Activated CD4-positive, alpha-beta memory T cell treated with anti-CD3 and anti-CD28 coated beads for 36 hours (primary cell): ENCODE results near the gene SLC35F1. TPM values are rescaled to one million over a fixed set of nuclear protein-coding genes. Genes with fewer than 3 reads are reported as not detected.
A peak's percentile ranks its signal among the peaks of the same experiment; 100 is the strongest.

Experiments
- CTCF ChIA-PET: fragments of 350-600 bp; sonication (Branson Sonifier 250); formaldehyde crosslinking; loops from one replicate; lab custom pipeline; 2021; ENCODE audit warnings: antibody characterized with exemption, inconsistent platforms; lab: Charles Lee
- POLR2A ChIA-PET: fragments of 350-600 bp; sonication (Branson Sonifier 250); formaldehyde crosslinking; loops from one replicate; lab custom pipeline; 2021; ENCODE audit warnings: antibody characterized with exemption; lab: Charles Lee
- DNase-seq: peaks from one replicate; pipeline ENCODE4 v3.0.0-alpha.2; 2020
- H3K27ac Mint-ChIP-seq: one replicate; pipeline ENCODE4 v1.8.0; 2021; ENCODE audit warnings: mixed read lengths
- H3K27me3 Mint-ChIP-seq: one replicate; pipeline ENCODE4 v1.8.0; 2021; ENCODE audit warnings: mixed read lengths
- H3K36me3 Mint-ChIP-seq: one replicate; pipeline ENCODE4 v1.8.0; 2021; ENCODE audit warnings: mixed read lengths
- H3K4me1 Mint-ChIP-seq: one replicate; pipeline ENCODE4 v1.8.0; 2021; ENCODE audit warnings: low read depth, mixed read lengths
- H3K4me3 Mint-ChIP-seq: one replicate; pipeline ENCODE4 v1.8.0; 2021; ENCODE audit warnings: mild to moderate bottlenecking, mixed read lengths
- H3K9me3 Mint-ChIP-seq: one replicate; pipeline ENCODE4 v1.8.0; 2021; ENCODE audit warnings: mixed read lengths
- intact Hi-C: fragments of 100-400 bp; cut with micrococcal nuclease; formaldehyde crosslinking; loops from one replicate; pipeline ENCODE4 v1.15.1; 2023
- total RNA-seq, 2 experiments: library from RNA; stranded (reverse); gene quantifications; one replicate each; pipeline ENCODE4 v1.2.3, GENCODE V29; 2021

The SLC35F1 gene
- total RNA-seq, 2 experiments from 2014 or later, result 0.14 to 0.19 TPM

DNA sequence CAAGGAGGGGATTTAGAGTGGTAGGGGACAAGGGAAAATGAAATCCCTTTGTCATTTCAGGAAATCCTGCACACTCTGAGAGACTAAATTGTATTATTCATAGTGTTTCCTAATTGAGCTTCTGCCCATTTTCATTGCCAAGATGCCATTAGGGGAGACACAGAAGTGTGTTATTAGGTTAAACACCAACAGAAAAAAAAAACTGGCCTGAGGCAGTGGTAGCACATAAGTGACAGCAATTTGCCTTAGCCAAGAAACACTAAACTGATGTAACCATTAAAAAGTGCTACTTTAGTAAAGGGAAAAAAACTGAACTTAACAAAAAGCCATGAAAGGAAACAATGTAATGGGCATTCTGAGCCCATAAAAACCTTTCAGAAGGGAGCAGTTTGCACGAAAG lies 370.6 kb downstream of the SLC35F1 start:
- H3K4me1 Mint-ChIP-seq, result peaks cover 3% of the 10 kb centered on the region
- H3K27ac Mint-ChIP-seq, result no peak overlapping the region
- H3K9me3 Mint-ChIP-seq, result no peaks in the 10 kb centered on the region
- intact Hi-C loops, result no loop called here
- CTCF ChIA-PET, result interaction anchor here (0.7 kb wide), 1 partner anchor 255 kb away, joined by 3 read pairs; no protein-coding TSS in a partner anchor
- POLR2A ChIA-PET, result no interaction called here
- no peaks in the 10 kb centered on the region for H3K36me3 Mint-ChIP-seq
- H3K4me3 Mint-ChIP-seq, result no peak overlapping the region
- H3K27me3 Mint-ChIP-seq, result peaks cover 12% of the 10 kb centered on the region
- no peak for DNase-seq

- no peaks in the 10 kb centered on the region for H3K9me3 Mint-ChIP-seq
- H3K4me3 Mint-ChIP-seq, result no peak overlapping the region
- CTCF ChIA-PET, result no interaction called here
- H3K36me3 Mint-ChIP-seq, result no peaks in the 10 kb centered on the region
- no peaks in the 10 kb centered on the region for H3K4me1 Mint-ChIP-seq
- no peak for DNase-seq
- POLR2A ChIA-PET, result no interaction called here
- no peak overlapping the region for H3K27ac Mint-ChIP-seq
- intact Hi-C loops, result loop anchor here (5.0 to 10.0 kb wide), 3 partner anchors 205 to 832 kb away; no protein-coding TSS in a partner anchor
- H3K27me3 Mint-ChIP-seq, result peaks cover 4% of the 10 kb centered on the region
Measured at GRCh38 chr6:118280210-118280609, 373.1 kb downstream of the SLC35F1 start.

DNA sequence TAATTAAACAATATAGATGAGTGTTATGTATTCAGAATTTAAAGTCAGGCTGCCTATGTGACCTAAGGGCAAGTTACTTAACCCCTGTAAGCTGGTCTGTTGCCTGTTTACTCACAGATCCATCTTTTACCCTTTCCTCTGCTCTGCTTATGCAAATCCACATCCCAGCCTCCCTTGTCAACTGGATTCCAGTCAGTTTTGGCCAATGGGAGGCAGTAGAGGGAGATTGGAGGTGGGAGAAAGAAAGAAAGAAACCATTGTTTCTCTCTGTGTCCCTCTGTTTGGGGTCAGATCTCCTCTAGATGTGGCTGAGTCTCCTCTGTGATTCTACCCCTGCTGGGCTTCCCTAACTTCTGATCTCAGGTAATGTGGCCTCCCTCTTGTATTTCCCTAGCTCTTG lies 374.2 kb downstream of the SLC35F1 start:
- H3K27me3 Mint-ChIP-seq, result no peaks in the 10 kb centered on the region
- POLR2A ChIA-PET, result no interaction called here
- no peaks in the 10 kb centered on the region for H3K4me1 Mint-ChIP-seq
- H3K36me3 Mint-ChIP-seq, result no peaks in the 10 kb centered on the region
- DNase-seq, result no peak
- no peak overlapping the region for H3K27ac Mint-ChIP-seq
- no peak overlapping the region for H3K4me3 Mint-ChIP-seq
- no peaks in the 10 kb centered on the region for H3K9me3 Mint-ChIP-seq
- CTCF ChIA-PET, result interaction anchor here (0.6 to 1.2 kb wide), 2 partner anchors 268 to 1286 kb away, joined by 3 to 4 read pairs; no protein-coding TSS in a partner anchor
- intact Hi-C loops, result loop anchor here (5.0 to 10.0 kb wide), 3 partner anchors 204 to 831 kb away; no protein-coding TSS in a partner anchor

GRCh38 chr6:118283766-118284165 lies 376.7 kb downstream of the SLC35F1 start:
- H3K27me3 Mint-ChIP-seq, result no peaks in the 10 kb centered on the region
- no peaks in the 10 kb centered on the region for H3K9me3 Mint-ChIP-seq
- POLR2A ChIA-PET, result no interaction called here
- H3K27ac Mint-ChIP-seq, result no peak overlapping the region
- no peak overlapping the region for H3K4me3 Mint-ChIP-seq
- intact Hi-C loops, result loop anchor here (1.0 to 10.0 kb wide), 6 partner anchors 201 to 829 kb away; no protein-coding TSS in a partner anchor
- DNase-seq, result peak; percentile 39
- no peaks in the 10 kb centered on the region for H3K36me3 Mint-ChIP-seq
- no peaks in the 10 kb centered on the region for H3K4me1 Mint-ChIP-seq
- CTCF ChIA-PET, result interaction anchor here (0.6 to 1.5 kb wide), 8 partner anchors 9 to 827 kb away, joined by 3 read pairs; no protein-coding TSS in a partner anchor

DNA sequence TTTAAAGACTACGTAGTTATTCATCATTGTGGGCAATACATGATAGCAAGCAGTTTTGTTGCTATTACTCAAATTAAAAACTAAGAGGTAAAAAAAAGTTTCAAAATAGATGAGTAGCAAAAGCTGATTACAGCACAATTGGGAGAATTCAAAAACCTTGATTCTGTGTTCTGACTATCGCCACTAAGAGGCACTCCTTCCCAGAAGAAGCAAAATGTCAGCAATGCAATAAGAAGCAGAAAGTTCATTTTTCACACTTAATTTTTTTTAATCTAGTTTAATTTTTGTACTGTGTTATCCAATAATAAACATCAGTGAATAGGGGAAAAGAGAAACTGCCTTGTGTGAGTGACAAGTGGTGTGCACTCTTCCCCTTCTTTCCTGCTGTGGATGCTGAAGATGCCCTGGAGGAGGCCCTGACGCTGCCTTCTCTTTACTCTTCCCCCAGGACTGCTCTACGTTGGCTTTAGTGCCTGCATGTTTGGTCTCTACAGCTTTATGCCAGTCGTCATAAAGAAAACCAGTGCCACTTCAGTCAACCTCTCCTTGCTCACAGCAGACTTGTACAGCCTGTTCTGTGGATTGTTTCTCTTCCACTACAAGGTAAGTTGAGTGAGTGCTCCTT lies 377.8 kb downstream of the SLC35F1 start:
- H3K4me1 Mint-ChIP-seq, result no peaks in the 10 kb centered on the region
- POLR2A ChIA-PET, result no interaction called here
- no peaks in the 10 kb centered on the region for H3K27me3 Mint-ChIP-seq
- DNase-seq, result no peak
- CTCF ChIA-PET, result interaction anchor here (0.7 to 1.4 kb wide), 6 partner anchors 250 to 296 kb away, joined by 3 to 4 read pairs (median 3); no protein-coding TSS in a partner anchor
- H3K36me3 Mint-ChIP-seq, result no peaks in the 10 kb centered on the region
- no peak overlapping the region for H3K27ac Mint-ChIP-seq
- no peak overlapping the region for H3K4me3 Mint-ChIP-seq
- intact Hi-C loops, result loop anchor here (1.0 to 10.0 kb wide), 5 partner anchors 200 to 827 kb away; no protein-coding TSS in a partner anchor
- H3K9me3 Mint-ChIP-seq, result no peaks in the 10 kb centered on the region

- H3K4me1 Mint-ChIP-seq, result no peaks in the 10 kb centered on the region
- ChIA-PET CTCF (interaction anchor here (0.9 to 1.9 kb wide), 3 partner anchors 294 to 825 kb away, joined by 4 to 6 read pairs (median 4); no protein-coding TSS in a partner anchor), POLR2A (no interaction called here)
- no peaks in the 10 kb centered on the region for H3K9me3 Mint-ChIP-seq
- no peak overlapping the region for H3K27ac Mint-ChIP-seq
- intact Hi-C loops, result loop anchor here (2.0 to 10.0 kb wide), 2 partner anchors 199 to 515 kb away; no protein-coding TSS in a partner anchor
- DNase-seq, result no peak
- no peaks in the 10 kb centered on the region for H3K36me3 Mint-ChIP-seq
- H3K4me3 Mint-ChIP-seq, result no peak overlapping the region
- no peaks in the 10 kb centered on the region for H3K27me3 Mint-ChIP-seq
Measured at GRCh38 chr6:118285791-118286190, 378.7 kb downstream of the SLC35F1 start.

DNA sequence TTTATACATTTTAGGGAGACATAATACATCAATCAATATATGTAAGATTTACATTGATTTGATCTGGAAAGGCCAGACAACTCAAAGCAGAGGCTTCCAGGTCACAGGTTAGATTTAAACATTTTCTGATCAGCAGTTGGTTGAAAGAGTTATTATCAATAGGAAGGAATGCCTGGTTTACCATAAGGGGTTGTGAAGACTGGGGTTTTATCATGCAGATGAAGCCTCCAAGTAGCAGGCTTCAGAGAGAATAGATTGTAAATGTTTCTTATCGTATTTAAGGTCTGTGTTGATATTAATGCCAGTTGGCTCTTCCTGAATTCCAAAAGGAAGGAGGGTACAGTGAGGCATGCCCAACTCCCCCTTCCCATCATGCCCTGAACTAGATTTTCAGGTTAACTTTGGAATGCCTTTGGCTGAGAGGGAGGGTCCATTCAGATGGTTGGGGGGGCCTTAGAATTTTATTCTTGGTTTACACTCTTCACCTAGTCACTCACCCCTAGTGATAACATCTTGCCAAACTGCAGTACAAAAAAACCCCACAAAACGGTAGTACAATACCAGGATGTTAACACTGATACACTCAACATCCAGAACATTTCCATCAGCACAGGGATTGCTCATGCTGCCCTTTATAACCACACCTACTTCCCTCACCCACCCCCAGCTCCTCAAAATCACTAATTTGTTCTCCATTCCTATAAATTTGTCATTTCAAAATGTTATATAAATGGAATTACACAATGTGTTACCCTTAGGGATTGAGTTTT lies 381.5 kb downstream of the SLC35F1 start:
- DNase-seq, result no peak
- Mint-ChIP-seq H3K27ac (no peak overlapping the region), H3K4me3 (no peak overlapping the region), H3K9me3 (no peaks in the 10 kb centered on the region), H3K36me3 (no peaks in the 10 kb centered on the region), H3K4me1 (no peaks in the 10 kb centered on the region), H3K27me3 (no peaks in the 10 kb centered on the region)
- intact Hi-C loops, result loop anchor here (10.0 kb wide), 1 partner anchor 196 kb away; no protein-coding TSS in a partner anchor
- POLR2A ChIA-PET, result no interaction called here
- CTCF ChIA-PET, result no interaction called here

DNA sequence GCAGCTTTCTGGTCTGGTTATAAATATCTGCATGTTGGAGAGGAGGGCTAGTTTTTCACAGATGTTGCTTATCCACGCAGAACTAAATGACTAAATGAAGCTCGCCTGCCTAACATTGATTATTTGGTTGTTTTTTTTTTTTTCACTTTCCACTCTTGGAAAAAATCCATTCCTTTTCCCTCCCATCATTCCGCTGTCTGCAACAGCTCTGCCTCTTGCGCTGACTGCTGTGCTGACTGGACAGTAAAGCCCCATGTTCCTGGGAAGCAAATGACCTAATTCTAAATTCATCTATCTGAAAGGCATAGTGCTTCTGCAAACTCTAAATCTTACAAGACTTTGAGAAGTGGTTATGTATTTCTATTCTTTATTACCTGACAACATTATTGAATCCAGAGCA lies 385.5 kb downstream of the SLC35F1 start:
- H3K27me3 Mint-ChIP-seq, result peaks cover 3% of the 10 kb centered on the region
- H3K27ac Mint-ChIP-seq, result no peak overlapping the region
- CTCF ChIA-PET, result interaction anchor here (0.7 kb wide), 1 partner anchor 9 kb away, joined by 3 read pairs; no protein-coding TSS in a partner anchor
- intact Hi-C loops, result no loop called here
- no peaks in the 10 kb centered on the region for H3K4me1 Mint-ChIP-seq
- DNase-seq, result no peak
- H3K36me3 Mint-ChIP-seq, result no peaks in the 10 kb centered on the region
- H3K4me3 Mint-ChIP-seq, result no peak overlapping the region
- POLR2A ChIA-PET, result no interaction called here
- no peaks in the 10 kb centered on the region for H3K9me3 Mint-ChIP-seq

DNA sequence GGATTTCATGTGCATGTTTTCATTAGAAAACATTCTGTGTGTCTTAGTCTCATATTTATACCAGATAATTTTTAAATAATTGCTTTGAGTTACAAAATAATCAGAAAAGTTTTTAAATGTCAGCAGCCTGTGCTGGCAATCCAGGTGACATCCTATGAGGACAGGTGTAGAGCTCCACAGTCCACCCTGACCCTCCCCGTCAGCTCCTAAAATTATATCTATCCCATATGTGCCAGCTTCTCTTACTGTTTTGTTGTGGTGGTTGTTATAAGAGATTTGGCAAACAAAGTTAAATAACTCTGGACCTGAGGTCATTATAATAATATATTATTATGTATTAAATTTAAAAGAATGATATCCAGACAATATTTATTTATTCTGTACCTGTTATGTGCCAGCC lies 387.8 kb downstream of the SLC35F1 start:
- intact Hi-C loops, result no loop called here
- H3K4me1 Mint-ChIP-seq, result no peaks in the 10 kb centered on the region
- peaks cover 3% of the 10 kb centered on the region for H3K27me3 Mint-ChIP-seq
- no peaks in the 10 kb centered on the region for H3K36me3 Mint-ChIP-seq
- no peak overlapping the region for H3K27ac Mint-ChIP-seq
- POLR2A ChIA-PET, result no interaction called here
- no peaks in the 10 kb centered on the region for H3K9me3 Mint-ChIP-seq
- no peak for DNase-seq
- CTCF ChIA-PET, result no interaction called here
- no peak overlapping the region for H3K4me3 Mint-ChIP-seq

- DNase-seq, result no peak
- no peak overlapping the region for H3K4me3 Mint-ChIP-seq
- ChIA-PET POLR2A (no interaction called here), CTCF (no interaction called here)
- no peaks in the 10 kb centered on the region for H3K4me1 Mint-ChIP-seq
- no peaks in the 10 kb centered on the region for H3K36me3 Mint-ChIP-seq
- no peak overlapping the region for H3K27ac Mint-ChIP-seq
- H3K9me3 Mint-ChIP-seq, result no peaks in the 10 kb centered on the region
- peaks cover 3% of the 10 kb centered on the region for H3K27me3 Mint-ChIP-seq
- intact Hi-C loops, result no loop called here
Measured at GRCh38 chr6:118295336-118295735, 388.3 kb downstream of the SLC35F1 start.

GRCh38 chr6:118296129-118296901 lies 389.3 kb downstream of the SLC35F1 start:
- no peak overlapping the region for H3K27ac Mint-ChIP-seq
- H3K9me3 Mint-ChIP-seq, result no peaks in the 10 kb centered on the region
- POLR2A ChIA-PET, result no interaction called here
- no peaks in the 10 kb centered on the region for H3K36me3 Mint-ChIP-seq
- DNase-seq, result no peak
- CTCF ChIA-PET, result no interaction called here
- intact Hi-C loops, result no loop called here
- no peaks in the 10 kb centered on the region for H3K4me1 Mint-ChIP-seq
- H3K4me3 Mint-ChIP-seq, result no peak overlapping the region
- peaks cover 3% of the 10 kb centered on the region for H3K27me3 Mint-ChIP-seq
